A549 (cell line): ENCODE results near the gene TRIM65. TPM values are rescaled to one million over a fixed set of nuclear protein-coding genes. Genes with fewer than 3 reads are reported as not detected.

ENCODE experiments used
- ATAC-seq, 2 experiments: fragments of 200-7000 bp in 1 of 2; fragments of >200 bp in 1 of 2; cut with Nextera tagmentation in 1 of 2; cut with Tn5 transposase in 1 of 2; 3 replicates each; pipeline versions ENCODE4 v1.8.0 to v1.9.1; 2018 to 2020; ENCODE audit warnings: mild to moderate bottlenecking in 1 of 2, moderate library complexity in 1 of 2
- CTCF ChIA-PET: fragments of 300-600 bp; sonication (Branson Sonifier 250); formaldehyde crosslinking; extraction: SDS; loops from one replicate; lab custom pipeline; 2021; ENCODE audit warnings: antibody characterized with exemption, inconsistent platforms; lab: Yijun Ruan, JAX
- POLR2A ChIA-PET: fragments of 350-600 bp; formaldehyde crosslinking; extraction: SDS; loops from one replicate; lab custom pipeline; 2021; ENCODE audit warnings: antibody characterized with exemption, inconsistent platforms; lab: Yijun Ruan, JAX
- DNase-seq, 2 experiments: peaks; one replicate each; pipeline versions ENCODE4 v3.0.0 to v3.0.0-alpha.2; 2011 to 2016; ENCODE audit warnings: low read depth in 1 of 2, low spot score in 1 of 2
- FAIRE-seq: peaks from 2 replicates; lab custom pipeline; 2011; peaks lifted over from hg19 to GRCh38; lab: Jason Lieb, UNC
- H3K27ac ChIP-seq, 2 experiments: fragments of >200 bp; sonication (Bioruptor Twin); formaldehyde crosslinking; 3 replicates each; pipeline ENCODE4 v1.5.1; 2016 to 2017
- H3K4me1 ChIP-seq: fragments of >200 bp; sonication (Bioruptor Twin); formaldehyde crosslinking; 3 replicates; pipeline ENCODE4 v1.6.1; 2016
- H3K4me2 ChIP-seq: fragments of >200 bp; sonication (Bioruptor Twin); formaldehyde crosslinking; 3 replicates; pipeline ENCODE4 v1.6.1; 2016
- H3K4me3 ChIP-seq: fragments of >200 bp; sonication (Bioruptor Twin); formaldehyde crosslinking; 3 replicates; pipeline ENCODE4 v1.5.1; 2016
- H3K9me3 ChIP-seq: fragments of >200 bp; sonication (Bioruptor Twin); formaldehyde crosslinking; 3 replicates; pipeline ENCODE4 v1.6.1; 2016
- CBX2 ChIP-seq: fragments of 200-600 bp; sonication (generic); IDR thresholded peaks from 2 replicates; pipeline ENCODE4 v1.6.1; 2016; ENCODE audit warnings: low read depth, mild to moderate bottlenecking, borderline replicate concordance
- CHD2 ChIP-seq: fragments of 150-350 bp; IDR thresholded peaks from 2 replicates; pipeline ENCODE4 v1.6.1; 2014; ENCODE audit warnings: low read length; ENCODE audit not compliant: partially characterized antibody
- CTCF ChIP-seq: fragments of >200 bp; sonication (Bioruptor Twin); formaldehyde crosslinking; IDR thresholded peaks from 3 replicates; pipeline ENCODE4 v1.5.1; 2016
- EHF ChIP-seq: fragments of 250-450 bp; sonication (Bioruptor Pico); IDR thresholded peaks from 2 replicates; pipeline ENCODE4 v1.5.0; 2020; ENCODE audit warnings: mild to moderate bottlenecking
- ELK1 ChIP-seq: fragments of 150-350 bp; IDR thresholded peaks from 2 replicates; pipeline ENCODE4 v1.6.1; 2014; ENCODE audit warnings: low read depth, mild to moderate bottlenecking, low read length
- GATA3 ChIP-seq: IDR thresholded peaks from 2 replicates; pipeline ENCODE4 v1.6.1; 2012; ENCODE audit warnings: borderline replicate concordance
- HDAC2 ChIP-seq: fragments of 200-600 bp; sonication (generic); IDR thresholded peaks from 2 replicates; pipeline ENCODE4 v1.6.1; 2016
- HMGXB4 ChIP-seq: fragments of 250-450 bp; sonication (Bioruptor Pico); IDR thresholded peaks from 2 replicates; pipeline ENCODE4 v1.5.0; 2021; ENCODE audit warnings: mild to moderate bottlenecking, moderate library complexity, borderline replicate concordance
- HOXA7 ChIP-seq: fragments of 250-450 bp; sonication (Bioruptor Pico); IDR thresholded peaks from 2 replicates; pipeline ENCODE4 v1.5.0; 2020; ENCODE audit warnings: mild to moderate bottlenecking, moderate library complexity
- JUN ChIP-seq, 2 experiments: fragments of >200 bp; sonication (Bioruptor Twin); formaldehyde crosslinking; IDR thresholded peaks; 2 replicates in 1 of 2; 3 replicates in 1 of 2; pipeline ENCODE4 v1.6.1; 2016 to 2017
- JUNB ChIP-seq: fragments of >200 bp; sonication (Bioruptor Twin); formaldehyde crosslinking; IDR thresholded peaks from 2 replicates; pipeline ENCODE4 v1.6.1; 2016
- MAFK ChIP-seq: fragments of 450-650 bp; IDR thresholded peaks from 2 replicates; pipeline ENCODE4 v1.6.1; 2014; ENCODE audit not compliant: partially characterized antibody
- MAZ ChIP-seq: fragments of 150-350 bp; IDR thresholded peaks from 2 replicates; pipeline ENCODE4 v1.6.1; 2014; ENCODE audit warnings: antibody characterized with exemption, low read depth, low read length, borderline replicate concordance
- NFE2L2 ChIP-seq: fragments of 150-350 bp; conservative IDR thresholded peaks from 2 replicates; pipeline ENCODE4 v1.6.1; 2014; ENCODE audit warnings: low read length
- POLR2A ChIP-seq: IDR thresholded peaks from 2 replicates; pipeline ENCODE4 v1.6.1; 2012; ENCODE audit warnings: mild to moderate bottlenecking, low read length
- POLR2AphosphoS2 ChIP-seq: conservative IDR thresholded peaks from 2 replicates; pipeline ENCODE4 v1.6.1; 2012; ENCODE audit warnings: low read length, improper control_type of control experiment, inconsistent platforms
- RARB ChIP-seq: fragments of 250-450 bp; sonication (Bioruptor Pico); IDR thresholded peaks from 2 replicates; pipeline ENCODE4 v1.8.0; 2021; ENCODE audit warnings: mild to moderate bottlenecking, moderate library complexity
- RCOR1 ChIP-seq: fragments of 150-350 bp; IDR thresholded peaks from 2 replicates; pipeline ENCODE4 v1.6.1; 2014; ENCODE audit warnings: antibody characterized with exemption, low read length, low read depth
- RNF2 ChIP-seq: fragments of 200-600 bp; sonication (generic); IDR thresholded peaks from 2 replicates; pipeline ENCODE4 v1.6.1; 2016; ENCODE audit warnings: low read depth, mild to moderate bottlenecking, antibody characterized with exemption, moderate library complexity, borderline replicate concordance
- TP53 ChIP-seq: fragments of 250-450 bp; sonication (Bioruptor Pico); IDR thresholded peaks from 2 replicates; pipeline ENCODE4 v1.5.0; 2021; ENCODE audit warnings: mild to moderate bottlenecking, moderate library complexity
- WGBS: methylation state at CpG from one replicate; pipeline ENCODE4 v1.1.6; 2017; ENCODE audit errors: missing lambda C conversion rate; 5-methylcytosine and 5-hydroxymethylcytosine counted together
- polyA plus RNA-seq, 4 experiments: library from polyadenylated mRNA; depleted of rRNA in 3 of 4; stranded (reverse); fragments of >200 nt; fragmentation: RNase III in 1 of 4; extraction: RNeasy Plus Mini Kit Qiagen cat#74134 plus additional on column Dnase treatment in 1 of 4; gene quantifications; 2 replicates in 3 of 4; 3 replicates in 1 of 4; pipeline ENCODE4 v1.2.3, GENCODE V29; 2011 to 2017
- TF ChIP-seq, protein P1 (sequence below): fragments of >200 bp; sonication (Bioruptor Twin); formaldehyde crosslinking; IDR thresholded peaks from 3 replicates; pipeline ENCODE4 v1.6.1; 2016
- TF ChIP-seq, protein P2 (sequence below): IDR thresholded peaks from 2 replicates; pipeline ENCODE4 v1.6.1; 2012; ENCODE audit warnings: low read depth, borderline replicate concordance

The TRIM65 gene
- polyA plus RNA-seq, 2 of the 4 experiments (the other 2 are of a cell fraction): 13.5 to 30.2 TPM

DNA sequence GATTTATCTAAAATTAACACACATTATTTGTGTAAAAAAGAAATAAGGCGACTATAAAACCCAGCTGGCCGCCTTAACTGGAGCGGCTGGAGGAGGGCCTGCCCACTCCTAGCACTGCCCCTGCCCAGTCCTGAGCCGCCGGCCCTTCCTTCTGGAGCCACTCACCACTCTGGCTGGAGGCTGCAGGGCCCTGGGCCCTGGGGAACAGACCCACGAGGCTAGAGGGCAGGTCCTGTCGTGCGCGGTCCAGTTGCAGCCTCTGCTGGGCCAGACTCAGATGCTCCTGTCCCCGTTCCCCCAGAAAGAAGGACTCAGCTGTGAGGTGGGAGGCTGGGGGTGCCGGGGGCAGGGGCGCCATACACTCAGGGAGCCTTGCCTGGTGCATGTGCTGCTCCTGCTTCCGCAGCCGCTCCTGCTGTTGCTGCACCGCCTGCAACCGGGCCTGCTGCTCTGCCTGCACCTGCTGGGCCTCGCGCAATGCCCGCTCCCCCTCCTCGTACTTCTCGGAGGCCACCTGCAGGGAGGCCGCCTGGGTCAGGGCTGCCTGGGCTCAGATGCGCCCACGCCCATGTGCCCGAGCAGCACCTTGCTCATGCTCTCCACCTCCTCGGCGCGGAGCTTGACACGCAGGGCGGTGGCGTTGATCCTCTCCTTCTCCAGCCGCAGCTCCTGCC is 16.9 kb upstream of the TRIM65 start:
- ATAC-seq (no peak; a peak in 1 of 6 replicates), FAIRE-seq (no peak), DNase-seq (no peak)
- Histone ChIP-seq H3K4me3 (no peak overlapping the region), H3K4me2 (no peak overlapping the region), H3K9me3 (no peaks in the 10 kb centered on the region), H3K4me1 (no peaks in the 10 kb centered on the region), H3K27ac (no peak overlapping the region)
- 92% methylated on average over 27 of the region's 32 CpGs for WGBS
- no peak for TF ChIP-seq HMGXB4 (CRISPR knock-in tag)
- no peak for TF ChIP-seq RCOR1
- no peak for TF ChIP-seq RNF2
- no peak for TF ChIP-seq HDAC2
- no peak for TF ChIP-seq HOXA7 (CRISPR knock-in tag)
- no peak for TF ChIP-seq NFE2L2
- no peak for TF ChIP-seq MAFK
- TF ChIP-seq CTCF: no peak
- TF ChIP-seq JUN (IDR thresholded peaks at IDR 0.05): no peak
- no peak for TF ChIP-seq CBX2
- TF ChIP-seq EHF: no peak
- TF ChIP-seq RARB: no peak
- ChIA-PET CTCF (interaction anchor here (5.9 to 20.0 kb wide), 3 partner anchors 8 to 91 kb away, joined by 37 to 372 read pairs (median 58); partner anchors contain the start of genes CDK3 and MRPL38), POLR2A (no interaction called here)

GRCh38 chr17:75910699-75911098 is 13.9 kb upstream of the TRIM65 start:
- no peak for DNase-seq
- Histone ChIP-seq H3K27ac (no peak overlapping the region), H3K4me3 (no peak overlapping the region), H3K4me2 (no peak overlapping the region), H3K9me3 (no peaks in the 10 kb centered on the region), H3K4me1 (peaks cover 5% of the 10 kb centered on the region; the same call in 2 of the 3 replicates)
- FAIRE-seq: no peak
- WGBS: 88% methylated on average over 6 of the region's 6 CpGs
- POLR2A ChIA-PET: no interaction called here
- ATAC-seq: no peak
- TF ChIP-seq CHD2: no peak
- no peak for TF ChIP-seq RNF2
- TF ChIP-seq JUN (IDR thresholded peaks at IDR 0.05): no peak
- no peak for TF ChIP-seq POLR2AphosphoS2
- TF ChIP-seq, protein P1, sequence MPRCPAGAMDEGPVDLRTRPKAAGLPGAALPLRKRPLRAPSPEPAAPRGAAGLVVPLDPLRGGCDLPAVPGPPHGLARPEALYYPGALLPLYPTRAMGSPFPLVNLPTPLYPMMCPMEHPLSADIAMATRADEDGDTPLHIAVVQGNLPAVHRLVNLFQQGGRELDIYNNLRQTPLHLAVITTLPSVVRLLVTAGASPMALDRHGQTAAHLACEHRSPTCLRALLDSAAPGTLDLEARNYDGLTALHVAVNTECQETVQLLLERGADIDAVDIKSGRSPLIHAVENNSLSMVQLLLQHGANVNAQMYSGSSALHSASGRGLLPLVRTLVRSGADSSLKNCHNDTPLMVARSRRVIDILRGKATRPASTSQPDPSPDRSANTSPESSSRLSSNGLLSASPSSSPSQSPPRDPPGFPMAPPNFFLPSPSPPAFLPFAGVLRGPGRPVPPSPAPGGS: no peak
- no peak for TF ChIP-seq RCOR1
- TF ChIP-seq CTCF: no peak
- TF ChIP-seq GATA3: no peak
- no peak for TF ChIP-seq JUNB
- TF ChIP-seq POLR2A: no peak
- TF ChIP-seq MAZ: no peak
- TF ChIP-seq, protein P2, sequence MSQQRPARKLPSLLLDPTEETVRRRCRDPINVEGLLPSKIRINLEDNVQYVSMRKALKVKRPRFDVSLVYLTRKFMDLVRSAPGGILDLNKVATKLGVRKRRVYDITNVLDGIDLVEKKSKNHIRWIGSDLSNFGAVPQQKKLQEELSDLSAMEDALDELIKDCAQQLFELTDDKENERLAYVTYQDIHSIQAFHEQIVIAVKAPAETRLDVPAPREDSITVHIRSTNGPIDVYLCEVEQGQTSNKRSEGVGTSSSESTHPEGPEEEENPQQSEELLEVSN: no peak
- no peak for TF ChIP-seq ELK1
- no peak for TF ChIP-seq TP53 (CRISPR knock-in tag)
- TF ChIP-seq, all 56 proteins: peak for 0
- CTCF ChIA-PET: interaction anchor here (0.6 to 20.0 kb wide), 11 partner anchors 13 to 368 kb away, joined by 3 to 372 read pairs (median 5); partner anchors contain the start of genes CDK3, TRIM47 and TRIM65
